HG03135 (cell line): ENCODE results near the gene PLD6.

Source experiments
- ATAC-seq: cut with Tn5 transposase; IDR thresholded peaks from one replicate; pipeline ENCODE4 v1.9.1; 2021; ENCODE audit warnings: mild to moderate bottlenecking, moderate library complexity; ENCODE audit not compliant: unreplicated experiment

The PLD6 gene

GRCh38 chr17:17156511-17156910 is 49.6 kb downstream of the PLD6 start:
- ATAC-seq: no peak

GRCh38 chr17:17156107-17156506 is 50.0 kb downstream of the PLD6 start:
- no peak for ATAC-seq

- ATAC-seq: no peak
Measured at GRCh38 chr17:17155568-17155967, 50.6 kb downstream of the PLD6 start.

- no peak for ATAC-seq
Measured at GRCh38 chr17:17154981-17155380, 51.2 kb downstream of the PLD6 start.

GRCh38 chr17:17154556-17154955 is 51.6 kb downstream of the PLD6 start:
- no peak for ATAC-seq

- ATAC-seq: no peak
Measured at GRCh38 chr17:17153709-17154108, 52.4 kb downstream of the PLD6 start.

GRCh38 chr17:17153071-17153470 is 53.1 kb downstream of the PLD6 start:
- no peak for ATAC-seq

- ATAC-seq: no peak
Measured at GRCh38 chr17:17152385-17152784, 53.7 kb downstream of the PLD6 start.

GRCh38 chr17:17151962-17152361 is 54.2 kb downstream of the PLD6 start:
- ATAC-seq: no peak

DNA sequence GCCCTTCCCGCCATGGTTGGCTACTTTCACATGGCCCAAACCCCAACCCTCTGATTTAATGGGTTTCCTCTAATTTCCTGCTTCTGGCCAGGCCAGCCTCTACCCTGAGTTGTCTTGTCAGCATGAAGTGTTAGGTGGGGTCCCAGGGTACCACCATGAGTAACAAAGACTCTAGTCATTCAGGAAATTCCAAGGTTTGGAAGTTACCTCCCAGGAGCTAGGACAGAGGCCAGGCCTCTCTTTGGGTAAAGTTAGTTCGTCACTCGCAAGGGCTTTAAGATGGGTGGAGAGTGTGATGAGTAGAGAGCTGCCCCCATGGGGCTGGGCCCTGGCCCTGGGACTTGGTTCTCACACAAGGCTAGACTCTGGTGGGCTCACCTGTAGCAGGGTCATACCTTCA is 54.6 kb downstream of the PLD6 start:
- ATAC-seq: no peak

- no peak for ATAC-seq
Measured at GRCh38 chr17:17151055-17151454, 55.1 kb downstream of the PLD6 start.
